NOMO-1 treated with dmso at 0.1 percent for 144 hours (cell line): Measurements from ENCODE around the gene DDX54.
"Not testable (repeated sequence)": the region's sequence is repeated elsewhere in the genome, so short reads cannot be mapped to it uniquely, and the experiment has no call there.

Experiments
- DNase-seq: peaks from one replicate; lab custom pipeline; 2025; ENCODE audit not compliant: unreplicated experiment; lab: John Stamatoyannopoulos, UW

DDX54 gene

GRCh38 chr12:113143959-113144358, 41.3 kb downstream of the DDX54 start:
- no peak for DNase-seq

- peak; percentile 43 for DNase-seq
Observed at GRCh38 chr12:113142886-113143332, 42.4 kb downstream of the DDX54 start.

GRCh38 chr12:113142173-113142885, 42.9 kb downstream of the DDX54 start:
- peak; percentile 67 for DNase-seq

GRCh38 chr12:113141716-113142115, 43.6 kb downstream of the DDX54 start:
- not testable (repeated sequence) for DNase-seq

GRCh38 chr12:113140706-113141105, 44.6 kb downstream of the DDX54 start:
- no peak for DNase-seq

- DNase-seq: no peak
Observed at GRCh38 chr12:113138826-113139225, 46.5 kb downstream of the DDX54 start.

- no peak for DNase-seq
Observed at GRCh38 chr12:113137861-113138783, 47.2 kb downstream of the DDX54 start.

GRCh38 chr12:113136990-113137511, 48.2 kb downstream of the DDX54 start:
- DNase-seq: no peak

GRCh38 chr12:113136128-113136989, 48.9 kb downstream of the DDX54 start:
- DNase-seq: no peak

- DNase-seq: no peak
Observed at GRCh38 chr12:113135178-113136127, 49.8 kb downstream of the DDX54 start, which contains the start of gene RASAL1. RASAL1 (minus strand) TSS chr12:113135761; CDS start chr12:113135462, 299 bp downstream.

GRCh38 chr12:113134521-113134951, 50.7 kb downstream of the DDX54 start:
- DNase-seq: no peak

- no peak for DNase-seq
Observed at GRCh38 chr12:113134071-113134470, 51.2 kb downstream of the DDX54 start.

- DNase-seq: no peak
Observed at GRCh38 chr12:113133666-113134065, 51.6 kb downstream of the DDX54 start.

GRCh38 chr12:113133036-113133435, 52.2 kb downstream of the DDX54 start:
- no peak for DNase-seq

- no peak for DNase-seq
Observed at GRCh38 chr12:113131556-113131955, 53.7 kb downstream of the DDX54 start.

GRCh38 chr12:113130457-113131135, 54.7 kb downstream of the DDX54 start:
- DNase-seq: no peak

GRCh38 chr12:113129664-113130456, 55.4 kb downstream of the DDX54 start:
- DNase-seq: no peak
